Fibroblast of lung (primary cell): ENCODE measurements around the gene TAS1R2. TPM values are rescaled to one million over a fixed set of nuclear protein-coding genes. Genes with fewer than 3 reads are reported as not detected.

ENCODE experiments used
- DNase-seq, 2 donors: peaks; one replicate each; pipeline versions ENCODE4 v3.0.0 to v3.0.0-alpha.2; 2010; ENCODE audit warnings: low read depth in 2 of 2
- H2AFZ ChIP-seq: 2 replicates; pipeline ENCODE4 v1.5.1; 2012; ENCODE audit warnings: low read length, control low read depth, inconsistent platforms
- H3K27ac ChIP-seq: 2 replicates; pipeline ENCODE4 v1.5.1; 2011; ENCODE audit warnings: low read length, control low read depth; ENCODE audit not compliant: insufficient read depth
- H3K27me3 ChIP-seq: 2 replicates; pipeline ENCODE4 v1.5.1; 2011; ENCODE audit warnings: mild to moderate bottlenecking, low read length; ENCODE audit not compliant: control insufficient read depth, insufficient read depth
- H3K36me3 ChIP-seq: 2 replicates; pipeline ENCODE4 v1.5.1; 2011; ENCODE audit warnings: low read length; ENCODE audit not compliant: control insufficient read depth, insufficient read depth
- H3K4me1 ChIP-seq: 2 replicates; pipeline ENCODE4 v1.5.1; 2011; ENCODE audit warnings: low read length; ENCODE audit not compliant: control insufficient read depth, insufficient read depth; ENCODE audit errors: extremely low read depth
- H3K4me2 ChIP-seq: 2 replicates; pipeline ENCODE4 v1.5.1; 2011; ENCODE audit warnings: low read length, control low read depth; ENCODE audit not compliant: insufficient read depth; ENCODE audit errors: extremely low read depth
- H3K4me3 ChIP-seq, 4 experiments: fragments of 200-600 bp in 1 of 4; sonication (generic) in 1 of 4; replicated peaks in 1 of 4; 2 replicates each; pipeline ENCODE4 v1.5.1; 2011 to 2016; ENCODE audit warnings: low read length in 4 of 4, low read depth in 3 of 4, mild to moderate bottlenecking in 3 of 4, control low read depth in 2 of 4, inconsistent platforms in 1 of 4, mixed read lengths in 1 of 4; ENCODE audit not compliant: insufficient read depth in 1 of 4; ENCODE audit errors: control extremely low read depth in 1 of 4
- H3K79me2 ChIP-seq: 2 replicates; pipeline ENCODE4 v1.5.1; 2012; ENCODE audit warnings: mild to moderate bottlenecking, low read length, inconsistent platforms; ENCODE audit not compliant: control insufficient read depth, insufficient read depth
- H3K9ac ChIP-seq: 2 replicates; pipeline ENCODE4 v1.5.1; 2011; ENCODE audit warnings: mild to moderate bottlenecking, low read length, control low read depth; ENCODE audit not compliant: insufficient read depth
- H3K9me3 ChIP-seq: 2 replicates; pipeline ENCODE4 v1.5.1; 2012; ENCODE audit warnings: low read depth, low read length; ENCODE audit not compliant: control insufficient read depth, insufficient read depth
- H4K20me1 ChIP-seq: 2 replicates; pipeline ENCODE4 v1.5.1; 2011; ENCODE audit warnings: low read length; ENCODE audit not compliant: control insufficient read depth, insufficient read depth; ENCODE audit errors: extremely low read depth
- CTCF ChIP-seq, 2 donors: IDR thresholded peaks in 1 of 2; conservative IDR thresholded peaks in 1 of 2; 1 replicate in 1 of 2; 2 replicates in 1 of 2; pipeline ENCODE4 v1.5.1; 2011 to 2012; ENCODE audit warnings: low read length in 2 of 2, control low read depth in 1 of 2, inconsistent platforms in 1 of 2, low read depth in 1 of 2, mild to moderate bottlenecking in 1 of 2
- EZH2 ChIP-seq: IDR thresholded peaks from 2 replicates; pipeline ENCODE4 v1.5.1; 2012; ENCODE audit warnings: low read length, control low read depth, mild to moderate bottlenecking; ENCODE audit errors: missing control alignments
- polyA plus RNA-seq, 2 donors: library from polyadenylated mRNA; depleted of rRNA in 1 of 2; stranded (reverse) in 1 of 2; unstranded in 1 of 2; fragments of >200 nt; gene quantifications; 2 replicates each; pipeline ENCODE4 v1.2.1, GENCODE V29; 2011 to 2012; ENCODE audit warnings: missing spikeins in 1 of 2
- total RNA-seq: library from RNA; depleted of rRNA; stranded (reverse); fragments of >200 nt; gene quantifications from 2 replicates; pipeline ENCODE4 v1.2.1, GENCODE V29; 2014

Gene TAS1R2
- total and polyA plus RNA-seq, 2 donors (not counting 1 experiment from before 2014, with no cell fraction given), result not detected

- H3K4me3 ChIP-seq, result peak overlapping the region; percentile 56 to 84 (median 66)
Measured at GRCh38 chr1:18903291-18903756, 43.9 kb upstream of the TAS1R2 start.

GRCh38 chr1:18902523-18903290, 43.2 kb upstream of the TAS1R2 start, which contains the start of gene ALDH4A1:
Gene ALDH4A1 (minus strand): TSS chr1:18902555. CDS start chr1:18902523, 32 bp downstream.
- Histone ChIP-seq H3K4me3 (peak within 1 kb of the TSS; percentile 78 to 84 (median 84)), H3K79me2 (no peaks in the 10 kb centered on the region), H3K27ac (peak within 1 kb of the TSS; percentile 88), H4K20me1 (no peaks in the 10 kb centered on the region), H3K9ac (peak within 1 kb of the TSS; percentile 79), H2AFZ (peak within 1 kb of the TSS; percentile 74), H3K27me3 (no peaks in the 10 kb centered on the region), H3K9me3 (no peaks in the 10 kb centered on the region), H3K36me3 (no peaks in the 10 kb centered on the region), H3K4me2 (peak within 1 kb of the TSS; percentile 93), H3K4me1 (peaks cover 12% of the 10 kb centered on the region)
- DNase-seq, result peak; percentile 98
- no peak for TF ChIP-seq CTCF (conservative IDR thresholded peaks at IDR 0.05 in 1 of 2, IDR thresholded peaks at IDR 0.05 in 1 of 2; ENCODE audit: low read depth in 1 of 2, low read length in 2 of 2)
- no peak for TF ChIP-seq EZH2

More at GRCh38 chr1:18903291-18903756, 43.9 kb upstream of the TAS1R2 start:
- peak overlapping the region; percentile 93 for H3K4me2 ChIP-seq
- no peaks in the 10 kb centered on the region for H3K27me3 ChIP-seq
- H2AFZ ChIP-seq, result no peak overlapping the region
- TF ChIP-seq CTCF (conservative IDR thresholded peaks at IDR 0.05 in 1 of 2, IDR thresholded peaks at IDR 0.05 in 1 of 2; ENCODE audit: low read depth in 1 of 2, low read length in 2 of 2) (no peak), EZH2 (no peak)
- peak overlapping the region; percentile 79 for H3K9ac ChIP-seq
- H4K20me1 ChIP-seq, result no peaks in the 10 kb centered on the region
- H3K36me3 ChIP-seq, result no peaks in the 10 kb centered on the region
- H3K9me3 ChIP-seq, result no peaks in the 10 kb centered on the region
- no peaks in the 10 kb centered on the region for H3K79me2 ChIP-seq
- peaks cover 13% of the 10 kb centered on the region for H3K4me1 ChIP-seq
- no peak for DNase-seq
- H3K27ac ChIP-seq, result peak overlapping the region; percentile 88

GRCh38 chr1:18901952-18902522, 42.6 kb upstream of the TAS1R2 start:
- peak overlapping the region; percentile 88 for H3K27ac ChIP-seq
- peaks cover 7% of the 10 kb centered on the region for H3K4me1 ChIP-seq
- TF ChIP-seq CTCF (conservative IDR thresholded peaks at IDR 0.05 in 1 of 2, IDR thresholded peaks at IDR 0.05 in 1 of 2; ENCODE audit: low read depth in 1 of 2, low read length in 2 of 2) (no peak), EZH2 (no peak)
- H3K4me3 ChIP-seq, result peak overlapping the region; percentile 78 to 84 (median 84)
- no peaks in the 10 kb centered on the region for H4K20me1 ChIP-seq
- H3K9ac ChIP-seq, result peak overlapping the region; percentile 79
- no peaks in the 10 kb centered on the region for H3K79me2 ChIP-seq
- H3K4me2 ChIP-seq, result peak overlapping the region; percentile 93
- no peaks in the 10 kb centered on the region for H3K27me3 ChIP-seq
- no peaks in the 10 kb centered on the region for H3K36me3 ChIP-seq
- H2AFZ ChIP-seq, result peak overlapping the region; percentile 65
- DNase-seq, result peak in 1 of 2 donors; percentile 20
- H3K9me3 ChIP-seq, result no peaks in the 10 kb centered on the region
